ENCODE results near the gene OR8D4. TPM values are rescaled to one million over a fixed set of nuclear protein-coding genes. Genes with fewer than 3 reads are reported as not detected.

OR8D4 gene
- total RNA-seq, 1 experiment from 2014 or later = not detected

DNA sequence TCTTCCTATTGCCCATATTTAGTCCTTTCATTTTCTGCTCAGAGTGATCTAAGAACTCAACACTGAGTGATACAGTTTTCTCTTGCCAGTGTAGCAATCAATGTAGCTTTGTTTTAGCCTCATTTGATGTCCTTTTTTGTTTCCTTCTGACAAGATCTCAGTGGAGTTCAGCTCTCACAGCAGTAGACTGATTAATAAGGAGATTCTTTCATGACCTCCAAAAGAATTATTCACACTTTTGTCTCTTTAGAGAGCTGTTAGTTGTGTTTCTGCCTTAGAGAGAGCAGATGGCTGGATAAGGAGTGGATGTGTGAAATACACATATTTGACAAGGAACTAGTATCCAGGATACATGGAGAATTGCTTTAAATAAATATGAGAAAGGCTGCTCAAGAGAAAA lies 9.9 kb upstream of the OR8D4 start:
- Histone ChIP-seq H3K4me1 (ENCODE audit: insufficient read depth, low read length) (no peaks in the 10 kb centered on the region), H3K4ac (ENCODE audit: low read depth, low read length) (no peak overlapping the region), H4K20me1 (ENCODE audit: control insufficient read depth, insufficient read depth, insufficient read length) (no peaks in the 10 kb centered on the region), H3K9ac (ENCODE audit: extremely low read depth, insufficient read length, low read length) (no peak overlapping the region), H4K91ac (ENCODE audit: insufficient read length, low read depth, low read length) (no peak overlapping the region), H2BK20ac (ENCODE audit: low read depth, low read length, poor library complexity, severe bottlenecking) (no peak overlapping the region), H3K27me3 (ENCODE audit: insufficient read depth, low read length) (no peaks in the 10 kb centered on the region), H3K23me2 (ENCODE audit: insufficient read length, low read depth, low read length, poor library complexity, severe bottlenecking) (no peaks in the 10 kb centered on the region), H3K56ac (ENCODE audit: insufficient read length, low read depth, low read length) (no peak overlapping the region), H3K18ac (ENCODE audit: insufficient read length, low read depth, low read length) (no peak overlapping the region), H3K79me1 (ENCODE audit: insufficient read depth, low read depth, low read length, poor library complexity, severe bottlenecking) (no peaks in the 10 kb centered on the region), H3K27ac (ENCODE audit: insufficient read length, low read depth, low read length) (no peak overlapping the region), H3K4me2 (ENCODE audit: insufficient read depth, insufficient read length, low read length) (no peak overlapping the region), H3K14ac (ENCODE audit: insufficient read depth, low read length) (no peak overlapping the region), H3T11ph (ENCODE audit: low read length) (no peak overlapping the region), H4K5ac (ENCODE audit: insufficient read length, low read depth, low read length) (no peak overlapping the region), H2BK120ac (ENCODE audit: low read depth, low read length, poor library complexity, severe bottlenecking) (no peak overlapping the region), H4K8ac (replicated peaks; ENCODE audit: insufficient read length, low read depth, low read length) (no peak overlapping the region), H3K23ac (ENCODE audit: insufficient read length, low read depth, low read length) (no peak overlapping the region), H2BK5ac (ENCODE audit: insufficient read length, low read length) (no peak overlapping the region), H2AK5ac (ENCODE audit: insufficient read length, low read length) (no peak overlapping the region), H2AFZ (ENCODE audit: low read length) (no peak overlapping the region), H3K79me2 (ENCODE audit: insufficient read depth, low read length) (no peaks in the 10 kb centered on the region), H2BK15ac (ENCODE audit: low read depth, low read length) (no peak overlapping the region), H2BK12ac (ENCODE audit: insufficient read length, low read depth, low read length) (no peak overlapping the region), H3K9me3 (ENCODE audit: control insufficient read depth, low read depth, low read length) (no peaks in the 10 kb centered on the region)
- DNase-seq = no peak
- Mint-ChIP-seq H3K9me3 (no peaks in the 10 kb centered on the region), H3K36me3 (ENCODE audit: insufficient read depth in 1 of 3, low read depth in 3 of 3) (no peaks in the 10 kb centered on the region), H3K27ac (no peak overlapping the region), H3K27me3 (ENCODE audit: low read depth) (no peaks in the 10 kb centered on the region), H3K4me1 (peaks cover 4 to 5% of the 10 kb centered on the region in 2 experiments; a peak in 3 of 4 replicates), H3K4me3 (no peak overlapping the region)
- TF ChIP-seq, protein P1, sequence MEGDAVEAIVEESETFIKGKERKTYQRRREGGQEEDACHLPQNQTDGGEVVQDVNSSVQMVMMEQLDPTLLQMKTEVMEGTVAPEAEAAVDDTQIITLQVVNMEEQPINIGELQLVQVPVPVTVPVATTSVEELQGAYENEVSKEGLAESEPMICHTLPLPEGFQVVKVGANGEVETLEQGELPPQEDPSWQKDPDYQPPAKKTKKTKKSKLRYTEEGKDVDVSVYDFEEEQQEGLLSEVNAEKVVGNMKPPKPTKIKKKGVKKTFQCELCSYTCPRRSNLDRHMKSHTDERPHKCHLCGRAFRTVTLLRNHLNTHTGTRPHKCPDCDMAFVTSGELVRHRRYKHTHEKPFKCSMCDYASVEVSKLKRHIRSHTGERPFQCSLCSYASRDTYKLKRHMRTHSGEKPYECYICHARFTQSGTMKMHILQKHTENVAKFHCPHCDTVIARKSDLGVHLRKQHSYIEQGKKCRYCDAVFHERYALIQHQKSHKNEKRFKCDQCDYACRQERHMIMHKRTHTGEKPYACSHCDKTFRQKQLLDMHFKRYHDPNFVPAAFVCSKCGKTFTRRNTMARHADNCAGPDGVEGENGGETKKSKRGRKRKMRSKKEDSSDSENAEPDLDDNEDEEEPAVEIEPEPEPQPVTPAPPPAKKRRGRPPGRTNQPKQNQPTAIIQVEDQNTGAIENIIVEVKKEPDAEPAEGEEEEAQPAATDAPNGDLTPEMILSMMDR (conservative IDR thresholded peaks at IDR 0.05) = no peak

All from H9 (cell line).